GM20000 (cell line): ENCODE results near the gene ARHGAP22.

Experiments used
- DNase-seq: peaks from one replicate; pipeline ENCODE4 v3.0.0; 2012; ENCODE audit warnings: low spot score
- CTCF ChIP-seq: IDR thresholded peaks from 2 replicates; pipeline ENCODE4 v1.5.1; 2012; ENCODE audit warnings: mild to moderate bottlenecking, control low read depth; ENCODE audit errors: extremely low read depth, missing control alignments

ARHGAP22 gene

GRCh38 chr10:48470893-48471805 lies 133.7 kb downstream of the ARHGAP22 start:
- DNase-seq = no peak
- TF ChIP-seq CTCF = no peak

GRCh38 chr10:48470115-48470892 lies 134.6 kb downstream of the ARHGAP22 start:
- no peak for DNase-seq

GRCh38 chr10:48469516-48470020 lies 135.3 kb downstream of the ARHGAP22 start:
- DNase-seq = no peak
- no peak for TF ChIP-seq CTCF

More at GRCh38 chr10:48470115-48470892, 134.6 kb downstream of the ARHGAP22 start:
- no peak for TF ChIP-seq CTCF

DNA sequence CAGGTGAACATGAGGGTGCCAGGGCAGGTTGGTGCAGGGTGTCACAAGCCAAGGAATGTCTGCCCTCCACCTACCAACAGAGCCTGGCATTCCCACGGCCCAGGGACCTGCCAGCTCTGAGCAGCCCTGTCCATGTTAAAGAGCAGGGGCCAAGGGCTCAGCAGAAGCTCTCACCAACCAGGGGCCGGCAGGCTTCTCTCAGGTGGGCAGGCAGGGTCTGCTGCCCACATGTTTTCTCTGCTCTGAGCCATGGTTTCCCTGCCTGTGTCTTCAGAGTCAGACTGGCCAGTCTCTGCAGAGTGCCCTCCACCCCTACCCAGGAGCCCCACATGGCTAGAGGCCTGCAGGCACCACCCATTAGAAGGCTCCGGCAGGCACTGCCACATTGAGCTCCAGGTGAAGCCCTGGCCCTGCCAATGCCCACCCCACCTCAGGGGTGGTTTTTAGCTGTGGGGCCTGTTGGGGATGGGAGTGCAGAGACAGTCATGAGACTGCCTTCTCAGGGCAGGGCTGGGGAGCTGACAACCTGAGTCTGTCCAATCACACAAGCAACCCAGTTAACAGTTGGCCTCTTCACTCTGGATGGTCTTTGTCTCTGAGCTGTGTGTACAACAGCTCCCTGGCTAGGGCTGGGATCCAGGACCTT lies 135.9 kb downstream of the ARHGAP22 start:
- TF ChIP-seq CTCF = no peak
- DNase-seq = no peak

- no peak for DNase-seq
Observed at GRCh38 chr10:48468130-48468790, 136.6 kb downstream of the ARHGAP22 start.

DNA sequence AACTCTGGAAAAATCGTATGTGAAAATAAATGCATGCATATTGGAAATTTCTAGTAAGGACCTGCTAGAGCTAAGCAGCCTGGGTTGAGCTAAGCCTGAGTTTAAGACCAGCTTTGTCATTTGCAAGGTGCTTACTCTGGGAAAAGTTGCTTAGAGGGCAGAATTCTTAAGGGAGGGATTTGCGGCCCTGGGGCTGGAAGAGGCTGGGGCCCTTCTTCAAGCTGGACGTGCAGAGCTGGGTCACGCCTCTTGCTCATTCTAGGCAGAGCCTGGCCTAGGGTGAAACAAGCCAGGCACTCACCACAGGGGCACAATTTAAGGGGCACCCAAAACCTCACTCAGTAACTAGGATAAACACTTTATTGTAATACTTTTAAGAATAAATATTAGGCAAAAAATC lies 137.2 kb downstream of the ARHGAP22 start:
- DNase-seq = no peak
- TF ChIP-seq CTCF = no peak

More at GRCh38 chr10:48468130-48468790, 136.6 kb downstream of the ARHGAP22 start:
- TF ChIP-seq CTCF = no peak
